ENCODE measurements around the gene MATN3. TPM values are rescaled to one million over a fixed set of nuclear protein-coding genes. Genes with fewer than 3 reads are reported as not detected.

Gene MATN3, protein sequence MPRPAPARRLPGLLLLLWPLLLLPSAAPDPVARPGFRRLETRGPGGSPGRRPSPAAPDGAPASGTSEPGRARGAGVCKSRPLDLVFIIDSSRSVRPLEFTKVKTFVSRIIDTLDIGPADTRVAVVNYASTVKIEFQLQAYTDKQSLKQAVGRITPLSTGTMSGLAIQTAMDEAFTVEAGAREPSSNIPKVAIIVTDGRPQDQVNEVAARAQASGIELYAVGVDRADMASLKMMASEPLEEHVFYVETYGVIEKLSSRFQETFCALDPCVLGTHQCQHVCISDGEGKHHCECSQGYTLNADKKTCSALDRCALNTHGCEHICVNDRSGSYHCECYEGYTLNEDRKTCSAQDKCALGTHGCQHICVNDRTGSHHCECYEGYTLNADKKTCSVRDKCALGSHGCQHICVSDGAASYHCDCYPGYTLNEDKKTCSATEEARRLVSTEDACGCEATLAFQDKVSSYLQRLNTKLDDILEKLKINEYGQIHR
- 0.39 and 0.73 TPM in 2 replicates for total RNA-seq

DNA sequence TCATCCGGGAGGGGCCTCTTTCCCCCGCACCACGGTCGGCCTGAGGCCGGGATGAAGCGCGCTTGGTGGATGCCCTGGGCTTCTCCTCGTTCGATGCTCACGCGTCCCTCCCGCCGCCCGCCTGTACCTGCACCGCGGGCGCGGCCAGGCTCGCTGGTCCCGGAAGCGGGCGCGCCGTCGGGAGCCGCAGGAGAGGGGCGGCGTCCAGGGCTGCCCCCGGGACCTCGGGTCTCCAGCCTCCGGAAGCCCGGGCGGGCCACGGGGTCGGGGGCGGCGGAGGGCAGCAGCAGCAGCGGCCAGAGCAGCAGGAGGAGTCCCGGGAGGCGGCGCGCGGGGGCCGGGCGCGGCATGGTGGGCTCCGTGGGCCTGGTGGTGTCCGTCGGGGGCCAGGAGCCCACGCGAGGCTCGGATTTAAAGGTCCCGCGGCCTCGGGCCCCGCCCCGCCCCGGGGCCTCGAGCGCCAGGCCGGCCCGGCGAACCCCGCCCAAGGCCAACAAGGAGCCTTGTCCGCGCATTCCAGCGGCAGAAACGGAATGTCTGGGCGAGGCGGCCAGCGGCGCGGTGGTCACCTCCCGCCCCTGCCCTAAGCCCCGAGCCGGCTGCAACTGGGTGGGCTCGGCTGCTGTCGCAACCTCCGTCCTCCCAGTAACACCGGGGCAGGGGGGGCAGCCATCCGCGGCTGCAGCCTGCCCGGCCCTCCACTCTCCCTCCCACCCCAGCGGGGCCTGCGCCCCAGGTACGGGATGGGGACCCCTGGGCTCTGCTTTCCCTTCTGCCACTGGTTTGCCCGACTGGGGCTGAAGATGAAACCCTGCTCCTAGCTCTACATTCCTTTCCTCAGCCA, at the start of gene MATN3:
Gene MATN3 (minus strand): TSS at position 387 of the 844 bp plus-strand sequence. CDS start 37 bp downstream, at position 350.

DNA sequence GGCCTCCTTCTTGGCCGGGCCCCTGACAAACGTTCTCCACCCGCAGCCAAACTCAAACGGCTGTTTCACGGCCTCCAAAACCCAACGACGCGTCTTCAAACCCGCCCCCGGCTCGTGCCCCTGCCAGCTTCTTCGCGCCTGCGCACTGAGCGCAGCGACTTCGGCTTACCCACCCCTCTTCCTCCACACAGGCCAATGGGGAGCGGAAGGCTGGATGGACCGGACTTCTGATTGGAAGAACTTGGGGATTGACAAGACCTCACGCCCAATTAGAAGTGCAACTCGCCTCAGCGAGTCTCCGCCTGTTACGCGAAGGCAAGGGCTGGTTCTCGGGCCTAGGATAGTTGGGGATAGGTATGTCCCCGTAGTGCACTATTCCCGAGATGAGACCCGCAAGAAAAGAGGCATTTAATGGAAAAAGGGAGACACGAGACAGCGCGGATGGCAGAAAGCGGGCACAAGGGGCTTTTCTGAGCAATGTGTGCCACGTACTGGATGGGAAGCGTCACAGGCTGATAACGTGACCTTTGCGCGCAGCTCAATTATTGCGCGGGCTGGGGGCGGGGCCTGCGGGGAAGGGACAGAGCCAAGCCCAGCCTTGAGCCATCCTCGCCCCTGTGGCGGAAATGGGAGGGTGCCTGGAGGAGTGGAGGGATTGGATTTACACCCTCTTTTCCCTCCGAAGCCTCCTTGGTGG, 39.2 kb upstream of the MATN3 start, which contains the start of gene LAPTM4A:
Gene LAPTM4A (minus strand): TSS at position 97 of the 697 bp plus-strand sequence. CDS start 108 bp downstream, outside the sequence.

GRCh38 chr2:19989667-19990415, 22.6 kb downstream of the MATN3 start, which contains the start of gene WDR35:
Gene WDR35 (minus strand): TSS chr2:19990105. CDS start chr2:19990015, 90 bp downstream.

Other genes with a start within 250 kb of the MATN3 start
- gene TTC32, start 110.7 kb downstream of the MATN3 start, total RNA-seq = 7.8 and 8.8 TPM in 2 replicates
- 21.5 and 21.7 TPM in 2 replicates for gene WDR35, start 22.6 kb downstream of the MATN3 start, total RNA-seq
- 112 and 170 TPM in 2 replicates for gene LAPTM4A, start 39.0 kb upstream of the MATN3 start, total RNA-seq
- 6.6 and 20.3 TPM in 2 replicates for gene SDC1, start 212.5 kb upstream of the MATN3 start, total RNA-seq

All from subcutaneous preadipocyte (primary cell).